Loucy (cell line): ENCODE measurements around the gene LHX4.

Experiments
- CTCF ChIP-seq: fragments of 200-600 bp; sonication (generic); conservative IDR thresholded peaks from 2 replicates; pipeline ENCODE4 v1.5.1; 2014; ENCODE audit warnings: mild to moderate bottlenecking, antibody characterized with exemption, low read length
- EZH2phosphoT487 ChIP-seq: fragments of 200-600 bp; IDR thresholded peaks from 2 replicates; pipeline ENCODE4 v1.6.1; 2018; ENCODE audit warnings: antibody characterized with exemption, mild to moderate bottlenecking, moderate library complexity, borderline replicate concordance

- TF ChIP-seq CTCF (no peak), EZH2phosphoT487 (no peak)
These were observed 18.2 kb upstream of the LHX4 start for GRCh38 chr1:180211860-180212229.
